GM21737 (cell line): ENCODE measurements around the gene NKX6-1.

ENCODE experiments used
- ATAC-seq: cut with Tn5 transposase; IDR thresholded peaks from one replicate; pipeline ENCODE4 v1.9.1; 2021; ENCODE audit warnings: mild to moderate bottlenecking, moderate library complexity; ENCODE audit not compliant: unreplicated experiment

NKX6-1 gene

GRCh38 chr4:84480082-84480481 lies 19.0 kb downstream of the NKX6-1 start:
- ATAC-seq: no peak

GRCh38 chr4:84479663-84480062 lies 19.4 kb downstream of the NKX6-1 start:
- no peak for ATAC-seq

DNA sequence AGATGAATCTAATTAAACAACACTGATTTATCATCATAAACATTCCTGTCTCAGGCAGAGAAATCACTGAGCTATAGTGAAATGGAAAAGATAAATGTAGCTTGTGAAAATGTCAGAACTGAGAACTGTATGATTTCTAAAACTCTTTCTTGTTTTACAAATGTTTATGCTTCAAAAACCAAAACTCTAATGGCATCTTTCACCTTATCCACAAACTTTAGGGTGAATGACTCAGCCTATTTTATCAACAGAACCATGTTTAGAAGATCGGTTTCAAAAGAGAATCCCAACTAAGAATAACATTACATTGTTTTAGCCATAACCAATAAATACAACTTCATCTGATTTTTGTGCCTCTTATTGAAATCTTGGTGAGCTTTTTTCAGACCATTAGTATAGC lies 21.4 kb downstream of the NKX6-1 start:
- no peak for ATAC-seq

GRCh38 chr4:84474107-84474506 lies 25.0 kb downstream of the NKX6-1 start:
- ATAC-seq: no peak

GRCh38 chr4:84472154-84472553 lies 26.9 kb downstream of the NKX6-1 start:
- no peak for ATAC-seq

DNA sequence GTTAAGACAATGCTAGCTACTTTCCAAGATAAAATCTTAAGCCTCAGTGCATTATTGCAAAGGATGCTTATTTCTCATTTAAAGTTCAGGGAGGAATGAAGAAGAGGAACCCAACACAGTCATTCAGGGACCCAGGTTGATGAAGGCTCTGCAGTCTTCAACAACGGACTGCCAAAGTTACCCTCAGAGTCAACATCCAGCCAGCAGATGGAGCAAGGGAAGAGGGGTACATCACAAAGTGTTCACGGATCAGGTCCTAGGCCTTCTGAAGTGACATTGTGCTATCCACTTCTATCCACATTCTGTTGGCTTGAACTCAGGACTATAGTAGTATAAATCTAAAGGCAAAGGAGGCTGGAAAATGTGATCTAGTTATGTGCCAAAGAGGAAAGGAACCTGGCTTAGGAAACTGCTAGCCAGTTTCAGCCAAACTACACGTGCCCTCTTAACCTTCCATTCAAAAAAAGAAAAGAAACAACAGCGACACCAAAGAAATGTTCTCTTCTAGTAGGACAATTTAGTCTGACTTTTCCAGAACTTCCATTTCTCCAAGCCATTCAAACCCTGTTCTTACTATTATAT lies 28.8 kb downstream of the NKX6-1 start:
- no peak for ATAC-seq

- no peak for ATAC-seq
These were observed 31.5 kb downstream of the NKX6-1 start for GRCh38 chr4:84467601-84468000.

- ATAC-seq: no peak
These were observed 39.3 kb downstream of the NKX6-1 start for GRCh38 chr4:84459783-84460182.

- no peak for ATAC-seq
These were observed 42.9 kb downstream of the NKX6-1 start for GRCh38 chr4:84456157-84456556.

- ATAC-seq: no peak
These were observed 43.4 kb downstream of the NKX6-1 start for GRCh38 chr4:84455697-84456096.

GRCh38 chr4:84451546-84451945 lies 47.5 kb downstream of the NKX6-1 start:
- no peak for ATAC-seq

- no peak for ATAC-seq
These were observed 55.6 kb downstream of the NKX6-1 start for GRCh38 chr4:84443523-84443922.

DNA sequence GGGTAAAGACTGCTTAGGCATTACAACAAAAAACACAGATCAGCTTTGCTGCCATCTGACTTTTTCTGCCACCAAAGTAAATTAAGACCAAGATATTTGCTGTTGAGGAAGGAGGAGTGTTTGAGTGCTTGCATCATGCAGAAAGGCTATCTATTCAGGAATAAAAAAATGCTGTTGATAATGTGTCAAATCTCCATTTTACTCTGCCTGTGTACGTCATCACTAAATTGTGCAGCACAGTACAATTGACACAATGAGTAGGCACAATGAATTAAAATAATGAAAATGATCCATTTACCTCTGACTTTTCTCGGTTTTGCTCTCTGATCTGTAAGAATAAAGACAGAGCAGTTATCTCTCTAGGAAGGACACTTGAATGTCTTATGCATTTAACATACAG lies 56.3 kb downstream of the NKX6-1 start:
- ATAC-seq: no peak
